K562 (cell line): ENCODE results near the gene ATRN. TPM values are rescaled to one million over a fixed set of nuclear protein-coding genes. Genes with fewer than 3 reads are reported as not detected.
A peak's percentile ranks its signal among the peaks of the same experiment; 100 is the strongest.

Source experiments
- CEBPG ChIP-seq, 3 experiments: fragments of 200-800 bp in 1 of 3; sonication (Bioruptor generic) in 1 of 3; sonication (generic) in 1 of 3; formaldehyde crosslinking in 1 of 3; IDR thresholded peaks in 2 of 3; conservative IDR thresholded peaks in 1 of 3; 2 replicates each; pipeline versions ENCODE4 v1.6.1 to v1.8.0; 2016 to 2022; ENCODE audit warnings: missing compliant biosample characterization in 2 of 3, missing genetic modification characterization in 2 of 3, mild to moderate bottlenecking in 1 of 3, missing genetic modification reagents in 1 of 3
- SIN3A ChIP-seq, 2 experiments: fragments of 150-350 bp in 1 of 2; IDR thresholded peaks; 2 replicates each; pipeline ENCODE4 v1.6.1; 2011 to 2016; ENCODE audit warnings: borderline replicate concordance in 2 of 2, low read depth in 2 of 2, low read length in 2 of 2, mild to moderate bottlenecking in 2 of 2, moderate library complexity in 2 of 2; ENCODE audit not compliant: control insufficient read depth in 1 of 2
- SIX5 ChIP-seq, 2 experiments: IDR thresholded peaks; 2 replicates each; pipeline ENCODE4 v1.6.1; 2011; ENCODE audit warnings: low read length in 2 of 2, borderline replicate concordance in 1 of 2, low read depth in 1 of 2, mild to moderate bottlenecking in 1 of 2, moderate library complexity in 1 of 2; ENCODE audit not compliant: insufficient read depth in 1 of 2
- TEAD1 ChIP-seq, 2 experiments: fragments of 450-650 bp in 1 of 2; sonication (generic) in 1 of 2; formaldehyde crosslinking; IDR thresholded peaks; 2 replicates each; pipeline versions ENCODE4 v1.4.0 to v1.8.0; 2020 to 2022; ENCODE audit warnings: mild to moderate bottlenecking in 2 of 2, missing genetic modification reagents in 1 of 2
- TOE1 ChIP-seq, 2 experiments: fragments of 450-650 bp in 1 of 2; sonication (generic) in 1 of 2; formaldehyde crosslinking in 1 of 2; IDR thresholded peaks; 2 replicates each; pipeline versions ENCODE4 v1.7.1 to v1.8.0; 2016 to 2022; ENCODE audit warnings: borderline replicate concordance in 2 of 2, mild to moderate bottlenecking in 2 of 2, antibody characterized with exemption in 1 of 2, inconsistent platforms in 1 of 2, low read depth in 1 of 2, missing genetic modification reagents in 1 of 2, moderate library complexity in 1 of 2
- TRIM28 ChIP-seq: fragments of 450-650 bp; IDR thresholded peaks from 2 replicates; pipeline ENCODE4 v1.6.1; 2017
- XRCC4 ChIP-seq: IDR thresholded peaks from one replicate; pipeline ENCODE4 v1.6.1; 2011; ENCODE audit not compliant: insufficient read depth, insufficient read length; ENCODE audit errors: extremely low read depth
- ZNF696 ChIP-seq: fragments of 250-450 bp; sonication (Bioruptor Pico); conservative IDR thresholded peaks from 2 replicates; pipeline ENCODE4 v1.4.0; 2020; ENCODE audit warnings: mild to moderate bottlenecking, moderate library complexity
- polyA plus RNA-seq, 8 experiments: library from polyadenylated mRNA; depleted of rRNA in 4 of 8; stranded (reverse) in 5 of 8; unstranded in 3 of 8; fragments of >200 nt; fragmentation: Nextera tagmentation in 2 of 8; fragmentation: Illumina TruSeq in 1 of 8; extraction: Ambion mirVana in 2 of 8; extraction: Trizol in 1 of 8; gene quantifications; 2 replicates each; pipeline versions ENCODE4 v1.2.1 to v1.2.3, GENCODE V29; 2011 to 2014; ENCODE audit warnings: inconsistent platforms in 1 of 8, missing spikeins in 1 of 8
- total RNA-seq, 7 experiments: library from RNA; depleted of rRNA in 6 of 7; stranded (reverse); fragments of >200 nt in 6 of 7; fragmentation: Illumina TruSeq in 2 of 7; extraction: Trizol in 2 of 7; gene quantifications; 2 replicates each; pipeline versions ENCODE4 v1.2.1 to v1.2.3, GENCODE V29; 2011 to 2021; ENCODE audit warnings: low replicate concordance in 1 of 7
- TF ChIP-seq, protein P1 (sequence below): fragments of 450-650 bp; IDR thresholded peaks from one replicate; pipeline ENCODE4 v1.6.1; 2018; ENCODE audit warnings: mild to moderate bottlenecking, moderate library complexity; ENCODE audit not compliant: partially characterized antibody
- TF ChIP-seq, protein P2 (sequence below): fragments of 250-450 bp; sonication (Bioruptor Pico); IDR thresholded peaks from 2 replicates; pipeline ENCODE4 v1.8.0; 2022; ENCODE audit warnings: moderate library complexity, mild to moderate bottlenecking, inconsistent platforms
- TF ChIP-seq, protein P3 (sequence below): fragments of 250-450 bp; sonication (Bioruptor Pico); IDR thresholded peaks from 2 replicates; pipeline ENCODE4 v1.4.0; 2020; ENCODE audit warnings: mild to moderate bottlenecking, moderate library complexity, borderline replicate concordance
- TF ChIP-seq, protein P4 (sequence below): sonication (generic); formaldehyde crosslinking; IDR thresholded peaks from 2 replicates; pipeline ENCODE4 v1.8.0; 2022; ENCODE audit warnings: mild to moderate bottlenecking, missing genetic modification reagents, borderline replicate concordance

Gene ATRN
- total and polyA plus RNA-seq, 9 of the 15 experiments (the other 6 are each of a cell fraction or from before 2014, with no cell fraction given): 0.69 to 16.5 (median 7.6) TPM

DNA sequence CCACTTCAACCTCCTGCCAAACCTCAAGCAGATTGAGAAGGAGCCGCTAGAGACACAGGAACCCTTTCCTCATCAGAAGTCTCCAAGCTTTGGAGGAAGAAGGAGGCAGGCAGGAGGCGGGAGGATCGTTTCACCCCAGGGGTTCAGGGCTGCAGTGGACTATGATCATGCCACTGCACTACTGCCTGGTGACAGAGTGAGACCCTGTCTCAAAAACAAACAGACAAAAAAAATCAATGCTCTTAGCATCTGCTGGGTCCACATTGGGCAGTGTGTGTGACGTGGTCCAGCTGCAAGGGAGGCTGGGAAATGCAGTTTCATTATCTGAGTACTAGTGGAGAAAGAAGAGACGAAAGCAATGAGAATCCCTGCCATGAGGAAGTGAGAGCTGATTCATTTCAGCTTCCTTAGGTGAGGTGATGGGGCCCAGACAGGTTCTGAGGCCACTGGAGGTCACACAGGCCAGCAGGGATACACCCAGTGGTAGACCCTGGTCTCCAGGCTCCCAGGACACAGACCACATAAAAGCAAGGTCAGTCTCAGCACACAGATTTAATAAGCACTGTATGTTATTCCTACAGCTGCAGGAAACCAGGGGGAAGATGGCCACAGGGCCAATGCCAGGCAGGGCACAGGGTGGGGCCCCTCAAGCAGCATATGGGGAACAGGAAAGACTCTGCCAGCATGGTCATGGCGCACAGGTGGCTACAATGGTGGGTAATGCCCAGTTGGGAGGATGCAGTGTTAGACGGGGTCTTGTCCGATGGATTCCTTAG lies 188.1 kb downstream of the ATRN start (continued):
- TF ChIP-seq, protein P1, sequence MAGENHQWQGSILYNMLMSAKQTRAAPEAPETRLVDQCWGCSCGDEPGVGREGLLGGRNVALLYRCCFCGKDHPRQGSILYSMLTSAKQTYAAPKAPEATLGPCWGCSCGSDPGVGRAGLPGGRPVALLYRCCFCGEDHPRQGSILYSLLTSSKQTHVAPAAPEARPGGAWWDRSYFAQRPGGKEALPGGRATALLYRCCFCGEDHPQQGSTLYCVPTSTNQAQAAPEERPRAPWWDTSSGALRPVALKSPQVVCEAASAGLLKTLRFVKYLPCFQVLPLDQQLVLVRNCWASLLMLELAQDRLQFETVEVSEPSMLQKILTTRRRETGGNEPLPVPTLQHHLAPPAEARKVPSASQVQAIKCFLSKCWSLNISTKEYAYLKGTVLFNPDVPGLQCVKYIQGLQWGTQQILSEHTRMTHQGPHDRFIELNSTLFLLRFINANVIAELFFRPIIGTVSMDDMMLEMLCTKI: no peak
- TF ChIP-seq CEBPG (CRISPR knock-in tag; IDR thresholded peaks at IDR 0.05) (no peak), CEBPG (tag; conservative IDR thresholded peaks at IDR 0.05 in 1 of 2, IDR thresholded peaks at IDR 0.05 in 1 of 2) (no peak), TOE1 (IDR thresholded peaks at IDR 0.05; ENCODE audit: borderline replicate concordance) (no peak), TOE1 (CRISPR knock-in tag; IDR thresholded peaks at IDR 0.05; ENCODE audit: borderline replicate concordance, low read depth) (no peak), SIN3A (IDR thresholded peaks at IDR 0.05; ENCODE audit: borderline replicate concordance in 2 of 2, control insufficient read depth in 1 of 2, low read depth in 2 of 2, low read length in 2 of 2) (no peak), SIX5 (IDR thresholded peaks at IDR 0.05; ENCODE audit: borderline replicate concordance in 1 of 2, insufficient read depth in 1 of 2, low read depth in 1 of 2, low read length in 2 of 2) (peak; percentile 21 to 25; a peak in 2 of 4 replicates), ZNF696 (CRISPR knock-in tag) (no peak), TRIM28 (no peak), XRCC4 (no peak), TEAD1 (CRISPR knock-in tag; IDR thresholded peaks at IDR 0.05) (no peak)
- TF ChIP-seq, protein P2, sequence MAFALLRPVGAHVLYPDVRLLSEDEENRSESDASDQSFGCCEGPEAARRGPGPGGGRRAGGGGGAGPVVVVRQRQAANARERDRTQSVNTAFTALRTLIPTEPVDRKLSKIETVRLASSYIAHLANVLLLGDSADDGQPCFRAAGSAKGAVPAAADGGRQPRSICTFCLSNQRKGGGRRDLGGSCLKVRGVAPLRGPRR (CRISPR knock-in tag): no peak
- TF ChIP-seq, protein P3, sequence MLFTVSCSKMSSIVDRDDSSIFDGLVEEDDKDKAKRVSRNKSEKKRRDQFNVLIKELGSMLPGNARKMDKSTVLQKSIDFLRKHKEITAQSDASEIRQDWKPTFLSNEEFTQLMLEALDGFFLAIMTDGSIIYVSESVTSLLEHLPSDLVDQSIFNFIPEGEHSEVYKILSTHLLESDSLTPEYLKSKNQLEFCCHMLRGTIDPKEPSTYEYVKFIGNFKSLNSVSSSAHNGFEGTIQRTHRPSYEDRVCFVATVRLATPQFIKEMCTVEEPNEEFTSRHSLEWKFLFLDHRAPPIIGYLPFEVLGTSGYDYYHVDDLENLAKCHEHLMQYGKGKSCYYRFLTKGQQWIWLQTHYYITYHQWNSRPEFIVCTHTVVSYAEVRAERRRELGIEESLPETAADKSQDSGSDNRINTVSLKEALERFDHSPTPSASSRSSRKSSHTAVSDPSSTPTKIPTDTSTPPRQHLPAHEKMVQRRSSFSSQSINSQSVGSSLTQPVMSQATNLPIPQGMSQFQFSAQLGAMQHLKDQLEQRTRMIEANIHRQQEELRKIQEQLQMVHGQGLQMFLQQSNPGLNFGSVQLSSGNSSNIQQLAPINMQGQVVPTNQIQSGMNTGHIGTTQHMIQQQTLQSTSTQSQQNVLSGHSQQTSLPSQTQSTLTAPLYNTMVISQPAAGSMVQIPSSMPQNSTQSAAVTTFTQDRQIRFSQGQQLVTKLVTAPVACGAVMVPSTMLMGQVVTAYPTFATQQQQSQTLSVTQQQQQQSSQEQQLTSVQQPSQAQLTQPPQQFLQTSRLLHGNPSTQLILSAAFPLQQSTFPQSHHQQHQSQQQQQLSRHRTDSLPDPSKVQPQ (CRISPR knock-in tag): no peak
- TF ChIP-seq, protein P4, sequence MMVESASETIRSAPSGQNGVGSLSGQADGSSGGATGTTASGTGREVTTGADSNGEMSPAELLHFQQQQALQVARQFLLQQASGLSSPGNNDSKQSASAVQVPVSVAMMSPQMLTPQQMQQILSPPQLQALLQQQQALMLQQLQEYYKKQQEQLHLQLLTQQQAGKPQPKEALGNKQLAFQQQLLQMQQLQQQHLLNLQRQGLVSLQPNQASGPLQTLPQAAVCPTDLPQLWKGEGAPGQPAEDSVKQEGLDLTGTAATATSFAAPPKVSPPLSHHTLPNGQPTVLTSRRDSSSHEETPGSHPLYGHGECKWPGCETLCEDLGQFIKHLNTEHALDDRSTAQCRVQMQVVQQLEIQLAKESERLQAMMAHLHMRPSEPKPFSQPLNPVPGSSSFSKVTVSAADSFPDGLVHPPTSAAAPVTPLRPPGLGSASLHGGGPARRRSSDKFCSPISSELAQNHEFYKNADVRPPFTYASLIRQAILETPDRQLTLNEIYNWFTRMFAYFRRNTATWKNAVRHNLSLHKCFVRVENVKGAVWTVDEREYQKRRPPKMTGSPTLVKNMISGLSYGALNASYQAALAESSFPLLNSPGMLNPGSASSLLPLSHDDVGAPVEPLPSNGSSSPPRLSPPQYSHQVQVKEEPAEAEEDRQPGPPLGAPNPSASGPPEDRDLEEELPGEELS (CRISPR knock-in tag): no peak
